ENCODE data around the gene UPF1. TPM values are rescaled to one million over a fixed set of nuclear protein-coding genes. Genes with fewer than 3 reads are reported as not detected.
"Not testable (repeated sequence)": the region's sequence is repeated elsewhere in the genome, so short reads cannot be mapped to it uniquely, and the experiment has no call there.

UPF1 gene
- total RNA-seq, 2 experiments from 2014 or later, result 74.4 to 74.6 TPM

- POLR2A ChIA-PET, result no interaction called here
- DNase-seq, result no peak
- H3K4me1 Mint-ChIP-seq, result no peaks in the 10 kb centered on the region
Observed at GRCh38 chr19:18804139-18804601, 27.6 kb upstream of the UPF1 start.

GRCh38 chr19:18804643-18805042 lies 27.1 kb upstream of the UPF1 start:
- CTCF ChIA-PET, result no interaction called here
- H3K36me3 Mint-ChIP-seq (ENCODE audit: low read depth), result no peaks in the 10 kb centered on the region

More at GRCh38 chr19:18804139-18804601, 27.6 kb upstream of the UPF1 start:
- H3K36me3 Mint-ChIP-seq (ENCODE audit: low read depth), result no peaks in the 10 kb centered on the region
- peaks cover 2% of the 10 kb centered on the region for H3K27me3 Mint-ChIP-seq
- no peaks in the 10 kb centered on the region for H3K9me3 Mint-ChIP-seq
- CTCF ChIA-PET, result no interaction called here
- no peak overlapping the region for H3K4me3 Mint-ChIP-seq
- H3K27ac Mint-ChIP-seq, result no peak overlapping the region

GRCh38 chr19:18807861-18808331 lies 23.9 kb upstream of the UPF1 start:
- H3K27ac Mint-ChIP-seq, result no peak overlapping the region
- CTCF ChIA-PET, result no interaction called here
- no peak overlapping the region for H3K4me3 Mint-ChIP-seq
- DNase-seq, result no peak
- H3K9me3 Mint-ChIP-seq, result no peaks in the 10 kb centered on the region
- POLR2A ChIA-PET, result no interaction called here
- H3K36me3 Mint-ChIP-seq (ENCODE audit: low read depth), result no peaks in the 10 kb centered on the region
- H3K4me1 Mint-ChIP-seq, result peaks cover 3% of the 10 kb centered on the region
- H3K27me3 Mint-ChIP-seq, result peaks cover 5% of the 10 kb centered on the region

More at GRCh38 chr19:18804643-18805042, 27.1 kb upstream of the UPF1 start:
- peaks cover 5% of the 10 kb centered on the region for H3K27me3 Mint-ChIP-seq
- no peak overlapping the region for H3K4me3 Mint-ChIP-seq
- POLR2A ChIA-PET, result no interaction called here
- no peak overlapping the region for H3K27ac Mint-ChIP-seq
- H3K9me3 Mint-ChIP-seq, result no peaks in the 10 kb centered on the region
- H3K4me1 Mint-ChIP-seq, result peaks cover 3% of the 10 kb centered on the region
- DNase-seq, result no peak

GRCh38 chr19:18809149-18809868 lies 22.4 kb upstream of the UPF1 start:
- H3K27ac Mint-ChIP-seq, result no peak overlapping the region
- no peak for DNase-seq
- H3K9me3 Mint-ChIP-seq, result no peaks in the 10 kb centered on the region
- POLR2A ChIA-PET, result no interaction called here
- H3K4me1 Mint-ChIP-seq, result peaks cover 3% of the 10 kb centered on the region
- H3K36me3 Mint-ChIP-seq (ENCODE audit: low read depth), result no peaks in the 10 kb centered on the region
- CTCF ChIA-PET, result no interaction called here
- H3K27me3 Mint-ChIP-seq, result peaks cover 10% of the 10 kb centered on the region
- no peak overlapping the region for H3K4me3 Mint-ChIP-seq

- POLR2A ChIA-PET; H3K27ac Mint-ChIP-seq; CTCF ChIA-PET; DNase-seq; H3K9me3 Mint-ChIP-seq; H3K4me3 Mint-ChIP-seq; H3K4me1 Mint-ChIP-seq; H3K36me3 Mint-ChIP-seq (ENCODE audit: low read depth); H3K27me3 Mint-ChIP-seq: not testable (repeated sequence)
Observed at GRCh38 chr19:18811638-18812037, 20.1 kb upstream of the UPF1 start.

- CTCF ChIA-PET, result no interaction called here
- Mint-ChIP-seq H3K9me3 (no peaks in the 10 kb centered on the region), H3K27me3 (peaks cover 8% of the 10 kb centered on the region), H3K4me1 (peaks cover 3% of the 10 kb centered on the region), H3K4me3 (no peak overlapping the region), H3K27ac (no peak overlapping the region), H3K36me3 (ENCODE audit: low read depth) (no peaks in the 10 kb centered on the region)
- DNase-seq, result no peak
- POLR2A ChIA-PET, result no interaction called here
Observed at GRCh38 chr19:18814063-18814462, 17.7 kb upstream of the UPF1 start.

- DNase-seq, result no peak
- Mint-ChIP-seq H3K4me1 (no peaks in the 10 kb centered on the region), H3K27ac (no peak overlapping the region), H3K36me3 (ENCODE audit: low read depth) (no peaks in the 10 kb centered on the region), H3K27me3 (peaks cover 4% of the 10 kb centered on the region), H3K9me3 (no peaks in the 10 kb centered on the region), H3K4me3 (no peak overlapping the region)
- CTCF ChIA-PET, result no interaction called here
- POLR2A ChIA-PET, result interaction anchor here (0.6 kb wide), 2 partner anchors 150 to 157 kb away, joined by 3 read pairs; no protein-coding TSS in a partner anchor
Observed at GRCh38 chr19:18815673-18816072, 16.1 kb upstream of the UPF1 start.

GRCh38 chr19:18816645-18817044 lies 15.1 kb upstream of the UPF1 start:
- CTCF ChIA-PET; DNase-seq; H3K4me1 Mint-ChIP-seq; H3K9me3 Mint-ChIP-seq; H3K36me3 Mint-ChIP-seq (ENCODE audit: low read depth); POLR2A ChIA-PET; H3K4me3 Mint-ChIP-seq; H3K27me3 Mint-ChIP-seq; H3K27ac Mint-ChIP-seq: not testable (repeated sequence)

- no peak overlapping the region for H3K4me3 Mint-ChIP-seq
- DNase-seq, result no peak
- H3K27me3 Mint-ChIP-seq, result peaks cover 4% of the 10 kb centered on the region
- no peaks in the 10 kb centered on the region for H3K9me3 Mint-ChIP-seq
- no peaks in the 10 kb centered on the region for H3K36me3 Mint-ChIP-seq (ENCODE audit: low read depth)
- CTCF ChIA-PET, result no interaction called here
- POLR2A ChIA-PET, result no interaction called here
- no peaks in the 10 kb centered on the region for H3K4me1 Mint-ChIP-seq
- no peak overlapping the region for H3K27ac Mint-ChIP-seq
Observed at GRCh38 chr19:18817574-18817973, 14.2 kb upstream of the UPF1 start.

GRCh38 chr19:18828786-18829185 lies 3.0 kb upstream of the UPF1 start:
- H3K4me1 Mint-ChIP-seq, result peaks cover 13% of the 10 kb centered on the region
- no peak overlapping the region for H3K27ac Mint-ChIP-seq
- CTCF ChIA-PET, result interaction anchor here (0.8 to 1.6 kb wide), 4 partner anchors 18 to 440 kb away, joined by 3 to 5 read pairs (median 4); partner anchors contain the start of gene REX1BD
- no peaks in the 10 kb centered on the region for H3K9me3 Mint-ChIP-seq
- POLR2A ChIA-PET, result no interaction called here
- H3K36me3 Mint-ChIP-seq (ENCODE audit: low read depth), result peaks cover 12% of the 10 kb centered on the region
- H3K4me3 Mint-ChIP-seq, result no peak overlapping the region
- peaks cover 13% of the 10 kb centered on the region for H3K27me3 Mint-ChIP-seq
- no peak for DNase-seq

- H3K27me3 Mint-ChIP-seq, result peaks cover 9% of the 10 kb centered on the region
- H3K4me3 Mint-ChIP-seq, result peak overlapping the region; percentile 17
- no peak for DNase-seq
- CTCF ChIA-PET, result interaction anchor here (0.8 to 1.6 kb wide), 3 partner anchors 16 to 35 kb away, joined by 3 to 4 read pairs (median 3); no protein-coding TSS in a partner anchor
- H3K4me1 Mint-ChIP-seq, result peaks cover 30% of the 10 kb centered on the region
- POLR2A ChIA-PET, result interaction anchor here (1.5 to 2.9 kb wide), 3 partner anchors 12 to 185 kb away, joined by 4 to 44 read pairs (median 4); partner anchors contain the start of genes COPE and DDX49
- peaks cover 29% of the 10 kb centered on the region for H3K36me3 Mint-ChIP-seq (ENCODE audit: low read depth)
- H3K9me3 Mint-ChIP-seq, result no peaks in the 10 kb centered on the region
- no peak overlapping the region for H3K27ac Mint-ChIP-seq
Observed at GRCh38 chr19:18830488-18830887, 1.3 kb upstream of the UPF1 start.

GRCh38 chr19:18832306-18833140 lies 764 bp downstream of the UPF1 start:
- ChIA-PET POLR2A (interaction anchor here (0.7 to 2.9 kb wide), 24 partner anchors 9 to 418 kb away, joined by 3 to 44 read pairs (median 4); partner anchors contain the start of genes COPE, CRTC1, DDX49 and KXD1), CTCF (interaction anchor here (1.0 to 2.2 kb wide), 5 partner anchors 12 to 382 kb away, joined by 3 to 12 read pairs (median 4); partner anchors contain the start of gene REX1BD)
- Mint-ChIP-seq H3K4me3 (peak overlapping the region; percentile 97), H3K9me3 (no peaks in the 10 kb centered on the region), H3K36me3 (ENCODE audit: low read depth) (peaks cover 42% of the 10 kb centered on the region), H3K27ac (peak overlapping the region; percentile 83), H3K4me1 (peaks cover 47% of the 10 kb centered on the region), H3K27me3 (peaks cover 4% of the 10 kb centered on the region)
- peak; percentile 39 for DNase-seq

- no peaks in the 10 kb centered on the region for H3K9me3 Mint-ChIP-seq
- H3K27me3 Mint-ChIP-seq, result peaks cover 2% of the 10 kb centered on the region
- H3K4me3 Mint-ChIP-seq, result peak overlapping the region; percentile 97
- no peak for DNase-seq
- H3K27ac Mint-ChIP-seq, result peak overlapping the region; percentile 83
- CTCF ChIA-PET, result interaction anchor here (1.0 to 2.2 kb wide), 6 partner anchors 11 to 382 kb away, joined by 3 to 12 read pairs (median 4); partner anchors contain the start of gene REX1BD
- peaks cover 53% of the 10 kb centered on the region for H3K4me1 Mint-ChIP-seq
- H3K36me3 Mint-ChIP-seq (ENCODE audit: low read depth), result peaks cover 48% of the 10 kb centered on the region
- POLR2A ChIA-PET, result interaction anchor here (0.8 to 2.9 kb wide), 10 partner anchors 9 to 326 kb away, joined by 3 to 44 read pairs (median 8); partner anchors contain the start of genes COPE, DDX49 and UBA52
Observed at GRCh38 chr19:18833141-18833476, 1.4 kb downstream of the UPF1 start.
